Smooth muscle cell (in vitro differentiated cells): ENCODE measurements around the gene CEP97. TPM values are rescaled to one million over a fixed set of nuclear protein-coding genes. Genes with fewer than 3 reads are reported as not detected.

Experiments used
- DNase-seq: peaks from one replicate; lab custom pipeline; 2025; ENCODE audit not compliant: unreplicated experiment; lab: John Stamatoyannopoulos, UW
- H2AFZ ChIP-seq: fragments of 200-600 bp; sonication (generic); 2 replicates; pipeline ENCODE4 v1.6.0; 2016; ENCODE audit warnings: antibody characterized with exemption, low read depth, mild to moderate bottlenecking
- H3F3A ChIP-seq: fragments of 200-600 bp; sonication (generic); 2 replicates; pipeline ENCODE4 v1.6.0; 2017; ENCODE audit warnings: antibody characterized with exemption, low read depth
- H3K27ac ChIP-seq: fragments of 200-600 bp; sonication (generic); 2 replicates; pipeline ENCODE4 v1.5.1; 2016; ENCODE audit warnings: low read depth, mild to moderate bottlenecking
- H3K27me3 ChIP-seq: fragments of 200-600 bp; sonication (generic); 2 replicates; pipeline ENCODE4 v1.6.1; 2016; ENCODE audit warnings: low read depth, mild to moderate bottlenecking
- H3K36me3 ChIP-seq: fragments of 200-600 bp; sonication (generic); 2 replicates; pipeline ENCODE4 v1.5.1; 2016; ENCODE audit warnings: low read depth
- H3K4me1 ChIP-seq: fragments of 200-600 bp; sonication (generic); 2 replicates; pipeline ENCODE4 v1.5.1; 2016; ENCODE audit warnings: low read depth
- H3K4me2 ChIP-seq: fragments of 200-600 bp; sonication (generic); 2 replicates; pipeline ENCODE4 v1.6.0; 2016; ENCODE audit warnings: mild to moderate bottlenecking
- H3K4me3 ChIP-seq: fragments of 200-600 bp; sonication (generic); 2 replicates; pipeline ENCODE4 v1.5.1; 2016; ENCODE audit warnings: mild to moderate bottlenecking
- H3K79me2 ChIP-seq: fragments of 200-600 bp; sonication (generic); 2 replicates; pipeline ENCODE4 v1.6.0; 2016; ENCODE audit warnings: low read depth, mild to moderate bottlenecking
- H3K9ac ChIP-seq: fragments of 200-600 bp; sonication (generic); 2 replicates; pipeline ENCODE4 v1.6.0; 2016; ENCODE audit warnings: low read depth
- H3K9me3 ChIP-seq: fragments of 200-600 bp; sonication (generic); replicated peaks from 2 replicates; pipeline ENCODE4 v1.5.1; 2016; ENCODE audit warnings: low read depth
- H4K20me1 ChIP-seq: fragments of 200-600 bp; sonication (generic); 2 replicates; pipeline ENCODE4 v1.6.0; 2016; ENCODE audit warnings: low read depth
- CTCF ChIP-seq: fragments of 200-600 bp; sonication (generic); IDR thresholded peaks from 2 replicates; pipeline ENCODE4 v1.5.1; 2017; ENCODE audit warnings: borderline replicate concordance, mild to moderate bottlenecking, antibody characterized with exemption; ENCODE audit not compliant: insufficient read depth, poor library complexity, severe bottlenecking
- WGBS: methylation state at CpG from one replicate; pipeline ENCODE4 v1.1.7; 2016; ENCODE audit warnings: low lambda C conversion rate; 5-methylcytosine and 5-hydroxymethylcytosine counted together
- polyA plus RNA-seq: library from polyadenylated mRNA; unstranded; fragments of >200 nt; fragmentation: Nextera tagmentation; extraction: Ambion mirVana; gene quantifications from 2 replicates; pipeline ENCODE4 v1.2.1, GENCODE V29; 2016
- total RNA-seq: library from RNA; depleted of rRNA; stranded (reverse); fragments of >200 nt; gene quantifications from 2 replicates; pipeline ENCODE4 v1.2.3, GENCODE V29; 2014

The CEP97 gene
- total and polyA plus RNA-seq, 2 experiments from 2014 or later: 4.3 to 20.8 TPM

DNA sequence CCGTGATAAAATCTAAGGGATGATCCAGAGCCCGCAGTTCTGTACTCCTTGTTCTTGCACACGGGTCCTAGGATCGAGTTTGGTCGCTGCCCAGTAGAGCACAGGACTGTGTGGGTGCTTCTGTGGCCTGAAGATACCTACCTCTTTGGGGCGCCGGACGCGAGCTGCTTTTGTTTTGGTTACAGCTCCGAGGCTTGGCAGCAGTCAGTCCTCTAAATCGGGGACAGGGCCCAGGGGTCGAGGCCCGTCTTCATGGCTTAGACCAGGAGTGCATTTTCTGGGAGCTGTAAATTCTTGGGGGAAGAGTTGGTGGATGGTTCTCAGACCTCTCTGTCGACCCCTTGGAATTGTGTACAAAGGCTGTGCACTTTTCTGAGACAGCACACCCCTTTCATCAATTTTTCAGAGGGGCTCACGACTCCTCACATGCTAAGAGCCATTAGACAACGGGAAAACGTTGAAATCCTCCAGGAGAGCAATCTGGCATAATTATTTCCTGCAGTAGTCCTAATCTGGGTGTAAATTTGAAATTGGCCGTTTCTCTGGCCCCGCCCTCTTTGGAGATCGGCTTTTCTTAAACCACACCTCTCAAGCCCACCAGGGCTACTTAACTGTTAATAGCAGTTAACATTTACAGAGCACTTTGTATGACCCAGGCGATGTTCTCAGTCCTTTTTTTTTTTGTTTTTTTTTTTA, 928 bp downstream of the CEP97 start:
- H4K20me1 ChIP-seq: no peaks in the 10 kb centered on the region
- no peak overlapping the region for H3K27ac ChIP-seq
- H3K9ac ChIP-seq: peak overlapping the region; percentile 63
- H3K9me3 ChIP-seq: no peaks in the 10 kb centered on the region
- peaks cover 18% of the 10 kb centered on the region for H3K4me1 ChIP-seq
- H3F3A ChIP-seq: peaks cover 10% of the 10 kb centered on the region
- H3K36me3 ChIP-seq: no peaks in the 10 kb centered on the region
- WGBS: 2% methylated on average over 21 of the region's 21 CpGs
- no peak for DNase-seq
- H2AFZ ChIP-seq: peak overlapping the region; percentile 95
- H3K4me2 ChIP-seq: peak overlapping the region; percentile 84
- peak overlapping the region; percentile 76 for H3K4me3 ChIP-seq
- TF ChIP-seq CTCF: no peak
- peaks cover 18% of the 10 kb centered on the region for H3K79me2 ChIP-seq
- H3K27me3 ChIP-seq: no peaks in the 10 kb centered on the region

- no peak for DNase-seq
- H3K4me3 ChIP-seq: peak overlapping the region; percentile 76
- no peaks in the 10 kb centered on the region for H3K36me3 ChIP-seq
- no peak for TF ChIP-seq CTCF
- peaks cover 18% of the 10 kb centered on the region for H3K79me2 ChIP-seq
- peaks cover 10% of the 10 kb centered on the region for H3F3A ChIP-seq
- no peaks in the 10 kb centered on the region for H4K20me1 ChIP-seq
- H3K9ac ChIP-seq: peak overlapping the region; percentile 63
- H3K9me3 ChIP-seq: no peaks in the 10 kb centered on the region
- H3K4me1 ChIP-seq: peaks cover 18% of the 10 kb centered on the region
- no peaks in the 10 kb centered on the region for H3K27me3 ChIP-seq
- H3K27ac ChIP-seq: no peak overlapping the region
- H2AFZ ChIP-seq: peak overlapping the region; percentile 95
- H3K4me2 ChIP-seq: peak overlapping the region; percentile 84
- 58% methylated on average over 3 of the region's 3 CpGs for WGBS
These were observed 1.5 kb downstream of the CEP97 start for GRCh38 chr3:101725890-101726275.

DNA sequence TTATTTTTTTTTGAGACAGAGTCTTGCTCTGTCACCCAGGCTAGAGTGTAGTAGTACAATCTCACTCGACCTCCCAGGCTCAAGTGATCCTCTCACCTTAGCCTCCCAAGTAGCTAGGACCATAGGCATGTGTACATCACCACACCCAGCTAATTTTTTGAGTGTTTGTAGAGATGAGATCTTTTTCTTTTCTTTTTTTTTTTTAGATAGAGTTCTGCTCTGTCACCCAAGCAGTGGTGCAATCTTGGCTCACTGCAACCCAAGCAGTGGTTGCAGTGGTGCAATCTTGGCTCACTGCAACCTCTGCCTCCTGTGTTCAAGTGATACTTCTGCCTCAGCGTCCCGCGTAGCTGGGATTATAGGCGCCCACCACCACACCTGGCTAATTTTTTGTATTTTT, 5.2 kb downstream of the CEP97 start:
- TF ChIP-seq CTCF: no peak
- no peaks in the 10 kb centered on the region for H3K9me3 ChIP-seq
- peaks cover 18% of the 10 kb centered on the region for H3K79me2 ChIP-seq
- H3K27ac ChIP-seq: no peak overlapping the region
- WGBS: over 99% methylated on average over 5 of the region's 5 CpGs
- no peak overlapping the region for H3K9ac ChIP-seq
- peaks cover 7% of the 10 kb centered on the region for H3K4me1 ChIP-seq
- H3K36me3 ChIP-seq: peaks cover 27% of the 10 kb centered on the region
- no peaks in the 10 kb centered on the region for H3F3A ChIP-seq
- H3K4me2 ChIP-seq: no peak overlapping the region
- no peaks in the 10 kb centered on the region for H4K20me1 ChIP-seq
- H2AFZ ChIP-seq: no peak overlapping the region
- DNase-seq: no peak
- no peak overlapping the region for H3K4me3 ChIP-seq
- no peaks in the 10 kb centered on the region for H3K27me3 ChIP-seq

DNA sequence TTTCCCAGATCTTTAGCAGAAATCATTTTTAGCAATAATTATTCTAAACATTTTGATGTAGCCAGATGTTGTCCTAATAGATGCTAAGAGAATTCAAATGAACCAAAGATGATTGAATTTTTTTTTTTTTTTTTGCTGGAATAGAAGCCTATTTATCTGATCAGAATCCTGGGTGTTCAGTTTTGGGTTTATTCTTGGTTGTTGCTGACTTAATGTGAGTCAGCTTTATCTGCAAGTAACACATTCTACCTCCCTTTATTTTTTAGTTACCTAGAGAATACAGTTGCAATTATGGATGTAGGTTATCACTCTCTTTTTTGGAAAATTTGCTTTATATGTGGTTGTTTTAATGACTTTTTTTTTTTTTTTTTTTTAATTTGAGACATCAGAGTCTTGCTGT, 6.4 kb downstream of the CEP97 start:
- Histone ChIP-seq H3K4me3 (no peak overlapping the region), H3K9me3 (no peaks in the 10 kb centered on the region), H3K79me2 (peaks cover 10% of the 10 kb centered on the region), H3K4me1 (peaks cover 3% of the 10 kb centered on the region), H3K27me3 (no peaks in the 10 kb centered on the region), H2AFZ (no peak overlapping the region), H3K27ac (no peak overlapping the region), H3K36me3 (peaks cover 33% of the 10 kb centered on the region), H3K9ac (no peak overlapping the region), H4K20me1 (no peaks in the 10 kb centered on the region), H3F3A (no peaks in the 10 kb centered on the region), H3K4me2 (no peak overlapping the region)
- TF ChIP-seq CTCF: no peak
- DNase-seq: no peak
